IPS DF 6.9 (cell line): ENCODE results near the gene RGPD3.
"Not testable (repeated sequence)": the region's sequence is repeated elsewhere in the genome, so short reads cannot be mapped to it uniquely, and the experiment has no call there.

Experiments
- DNase-seq: peaks from one replicate; pipeline ENCODE4 v3.0.0-alpha.2; 2013; ENCODE audit warnings: low read depth, low spot score
- H3K27ac ChIP-seq: one replicate; pipeline ENCODE4 v1.5.1; 2013; ENCODE audit warnings: low read length, control low read depth
- H3K27me3 ChIP-seq: 2 replicates; pipeline ENCODE4 v1.6.1; 2013; ENCODE audit warnings: mild to moderate bottlenecking, low read length; ENCODE audit not compliant: control insufficient read depth, insufficient read depth
- H3K36me3 ChIP-seq: 2 replicates; pipeline ENCODE4 v1.6.1; 2013; ENCODE audit warnings: low read length; ENCODE audit not compliant: control insufficient read depth, insufficient read depth
- H3K4me1 ChIP-seq: 2 replicates; pipeline ENCODE4 v1.6.1; 2013; ENCODE audit warnings: low read length; ENCODE audit not compliant: control insufficient read depth, insufficient read depth
- H3K4me3 ChIP-seq: 2 replicates; pipeline ENCODE4 v1.5.1; 2013; ENCODE audit warnings: mild to moderate bottlenecking, low read length
- H3K9me3 ChIP-seq: 2 replicates; pipeline ENCODE4 v1.6.1; 2013; ENCODE audit warnings: low read length, inconsistent platforms; ENCODE audit not compliant: control insufficient read depth, insufficient read depth
- WGBS: extraction: QIAGEN DNeasy Blood & Tissue Kit; methylation state at CpG from one replicate; pipeline ENCODE4 v1.1.7; 2013; ENCODE audit warnings: mixed read lengths, missing lambda C conversion rate; ENCODE audit not compliant: insufficient read length, insufficient coverage; 5-methylcytosine and 5-hydroxymethylcytosine counted together

The RGPD3 gene

GRCh38 chr2:106506002-106506687 lies 37.9 kb upstream of the RGPD3 start:
- not testable (repeated sequence) for DNase-seq, H3K27ac ChIP-seq, H3K4me1 ChIP-seq, H3K27me3 ChIP-seq, H3K36me3 ChIP-seq, H3K9me3 ChIP-seq, H3K4me3 ChIP-seq
- WGBS, result no CpG with 5 or more reads among the region's 9 CpGs

- H3K36me3 ChIP-seq, H3K27ac ChIP-seq, H3K27me3 ChIP-seq, H3K9me3 ChIP-seq, H3K4me1 ChIP-seq, DNase-seq, H3K4me3 ChIP-seq: not testable (repeated sequence)
- WGBS, result no CpG with 5 or more reads among the region's 4 CpGs
Measured at GRCh38 chr2:106504787-106505186, 36.6 kb upstream of the RGPD3 start.

- DNase-seq, H3K27me3 ChIP-seq, H3K36me3 ChIP-seq, H3K27ac ChIP-seq, H3K4me1 ChIP-seq, H3K4me3 ChIP-seq, H3K9me3 ChIP-seq: not testable (repeated sequence)
- WGBS, result no CpG with 5 or more reads among the region's 11 CpGs
Measured at GRCh38 chr2:106504192-106504591, 36.0 kb upstream of the RGPD3 start.

- not testable (repeated sequence) for H3K4me1 ChIP-seq, H3K36me3 ChIP-seq, H3K4me3 ChIP-seq, H3K9me3 ChIP-seq, DNase-seq, H3K27ac ChIP-seq, H3K27me3 ChIP-seq
- no CpG with 5 or more reads among the region's 8 CpGs for WGBS
Measured at GRCh38 chr2:106502351-106502750, 34.1 kb upstream of the RGPD3 start.

GRCh38 chr2:106500350-106500749 lies 32.1 kb upstream of the RGPD3 start:
- WGBS, result no CpG with 5 or more reads among the region's 7 CpGs
- H3K27ac ChIP-seq, H3K9me3 ChIP-seq, H3K36me3 ChIP-seq, H3K4me1 ChIP-seq, H3K4me3 ChIP-seq, H3K27me3 ChIP-seq, DNase-seq: not testable (repeated sequence)

GRCh38 chr2:106498549-106498948 lies 30.3 kb upstream of the RGPD3 start:
- H3K27me3 ChIP-seq, H3K9me3 ChIP-seq, H3K4me1 ChIP-seq, DNase-seq, H3K27ac ChIP-seq, H3K36me3 ChIP-seq, H3K4me3 ChIP-seq: not testable (repeated sequence)
- no CpG with 5 or more reads among the region's 1 CpG for WGBS

GRCh38 chr2:106492913-106493312 lies 24.7 kb upstream of the RGPD3 start:
- H3K9me3 ChIP-seq, DNase-seq, H3K27me3 ChIP-seq, H3K36me3 ChIP-seq, H3K27ac ChIP-seq, H3K4me1 ChIP-seq, H3K4me3 ChIP-seq: not testable (repeated sequence)
- no CpG with 5 or more reads among the region's 6 CpGs for WGBS

GRCh38 chr2:106492399-106492798 lies 24.2 kb upstream of the RGPD3 start:
- H3K27ac ChIP-seq, H3K36me3 ChIP-seq, H3K4me3 ChIP-seq, H3K4me1 ChIP-seq, H3K27me3 ChIP-seq, H3K9me3 ChIP-seq, DNase-seq: not testable (repeated sequence)
- WGBS, result no CpG with 5 or more reads among the region's 6 CpGs

GRCh38 chr2:106489701-106490100 lies 21.5 kb upstream of the RGPD3 start:
- not testable (repeated sequence) for DNase-seq, H3K27ac ChIP-seq, H3K9me3 ChIP-seq, H3K4me3 ChIP-seq, H3K27me3 ChIP-seq, H3K4me1 ChIP-seq, H3K36me3 ChIP-seq
- no CpG with 5 or more reads among the region's 6 CpGs for WGBS

- not testable (repeated sequence) for H3K27me3 ChIP-seq, H3K4me1 ChIP-seq, H3K36me3 ChIP-seq, DNase-seq, H3K27ac ChIP-seq, H3K9me3 ChIP-seq
- peak overlapping the region; percentile 2; the same call in 1 of the 2 replicates for H3K4me3 ChIP-seq
- WGBS, result no CpG with 5 or more reads among the region's 44 CpGs
Measured at GRCh38 chr2:106487386-106488191, 19.4 kb upstream of the RGPD3 start.
